WTC11 (cell line): ENCODE measurements around the gene TPT1.

Experiments
- CREB1 ChIP-seq: sonication (generic); formaldehyde crosslinking; IDR thresholded peaks from 2 replicates; pipeline ENCODE4 v1.8.0; 2023; ENCODE audit warnings: mild to moderate bottlenecking, missing genetic modification reagents
- E2F4 ChIP-seq: sonication (generic); formaldehyde crosslinking; IDR thresholded peaks from 2 replicates; pipeline ENCODE4 v1.8.1; 2022; ENCODE audit warnings: low read depth, mild to moderate bottlenecking, moderate library complexity, missing genetic modification reagents, borderline replicate concordance
- ETV6 ChIP-seq: sonication (generic); formaldehyde crosslinking; IDR thresholded peaks from 2 replicates; pipeline ENCODE4 v1.8.1; 2022; ENCODE audit warnings: mild to moderate bottlenecking, missing genetic modification reagents
- FOXK1 ChIP-seq: sonication (generic); formaldehyde crosslinking; IDR thresholded peaks from 2 replicates; pipeline ENCODE4 v1.8.0; 2022; ENCODE audit warnings: mild to moderate bottlenecking, moderate library complexity, missing genetic modification reagents
- IRF1 ChIP-seq: sonication (generic); formaldehyde crosslinking; IDR thresholded peaks from 2 replicates; pipeline ENCODE4 v1.8.0; 2023; ENCODE audit warnings: missing genetic modification reagents
- MYBL2 ChIP-seq: sonication (generic); formaldehyde crosslinking; IDR thresholded peaks from 2 replicates; pipeline ENCODE4 v1.8.1; 2023; ENCODE audit warnings: mild to moderate bottlenecking, moderate library complexity, missing genetic modification reagents
- ZSCAN18 ChIP-seq: fragments of 250-450 bp; sonication (Bioruptor Pico); IDR thresholded peaks from 2 replicates; pipeline ENCODE4 v2.1.2; 2022; ENCODE audit warnings: mild to moderate bottlenecking, moderate library complexity
- TF ChIP-seq, protein P1 (sequence below): fragments of 200-600 bp; IDR thresholded peaks from 2 replicates; pipeline ENCODE4 v1.8.0; 2022; ENCODE audit warnings: antibody characterized with exemption
- TF ChIP-seq, protein P2 (sequence below): sonication (generic); formaldehyde crosslinking; IDR thresholded peaks from 2 replicates; pipeline ENCODE4 v1.8.0; 2022; ENCODE audit warnings: mild to moderate bottlenecking, missing genetic modification reagents
- TF ChIP-seq, protein P3 (sequence below): sonication (generic); formaldehyde crosslinking; conservative IDR thresholded peaks from 2 replicates; pipeline ENCODE4 v1.8.1; 2023; ENCODE audit warnings: mild to moderate bottlenecking, low read depth, missing genetic modification reagents, moderate library complexity
- TF ChIP-seq, protein P4 (sequence below): sonication (generic); formaldehyde crosslinking; IDR thresholded peaks from 2 replicates; pipeline ENCODE4 v1.8.0; 2023; ENCODE audit warnings: mild to moderate bottlenecking, missing genetic modification reagents

- TF ChIP-seq ZSCAN18 (no peak), IRF1 (no peak), ETV6 (CRISPR knock-in tag) (no peak), CREB1 (no peak), E2F4 (no peak), MYBL2 (CRISPR knock-in tag) (no peak), FOXK1 (no peak)
- TF ChIP-seq, protein P1, sequence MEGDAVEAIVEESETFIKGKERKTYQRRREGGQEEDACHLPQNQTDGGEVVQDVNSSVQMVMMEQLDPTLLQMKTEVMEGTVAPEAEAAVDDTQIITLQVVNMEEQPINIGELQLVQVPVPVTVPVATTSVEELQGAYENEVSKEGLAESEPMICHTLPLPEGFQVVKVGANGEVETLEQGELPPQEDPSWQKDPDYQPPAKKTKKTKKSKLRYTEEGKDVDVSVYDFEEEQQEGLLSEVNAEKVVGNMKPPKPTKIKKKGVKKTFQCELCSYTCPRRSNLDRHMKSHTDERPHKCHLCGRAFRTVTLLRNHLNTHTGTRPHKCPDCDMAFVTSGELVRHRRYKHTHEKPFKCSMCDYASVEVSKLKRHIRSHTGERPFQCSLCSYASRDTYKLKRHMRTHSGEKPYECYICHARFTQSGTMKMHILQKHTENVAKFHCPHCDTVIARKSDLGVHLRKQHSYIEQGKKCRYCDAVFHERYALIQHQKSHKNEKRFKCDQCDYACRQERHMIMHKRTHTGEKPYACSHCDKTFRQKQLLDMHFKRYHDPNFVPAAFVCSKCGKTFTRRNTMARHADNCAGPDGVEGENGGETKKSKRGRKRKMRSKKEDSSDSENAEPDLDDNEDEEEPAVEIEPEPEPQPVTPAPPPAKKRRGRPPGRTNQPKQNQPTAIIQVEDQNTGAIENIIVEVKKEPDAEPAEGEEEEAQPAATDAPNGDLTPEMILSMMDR = peak; percentile 54
- TF ChIP-seq, protein P2, sequence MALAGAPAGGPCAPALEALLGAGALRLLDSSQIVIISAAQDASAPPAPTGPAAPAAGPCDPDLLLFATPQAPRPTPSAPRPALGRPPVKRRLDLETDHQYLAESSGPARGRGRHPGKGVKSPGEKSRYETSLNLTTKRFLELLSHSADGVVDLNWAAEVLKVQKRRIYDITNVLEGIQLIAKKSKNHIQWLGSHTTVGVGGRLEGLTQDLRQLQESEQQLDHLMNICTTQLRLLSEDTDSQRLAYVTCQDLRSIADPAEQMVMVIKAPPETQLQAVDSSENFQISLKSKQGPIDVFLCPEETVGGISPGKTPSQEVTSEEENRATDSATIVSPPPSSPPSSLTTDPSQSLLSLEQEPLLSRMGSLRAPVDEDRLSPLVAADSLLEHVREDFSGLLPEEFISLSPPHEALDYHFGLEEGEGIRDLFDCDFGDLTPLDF (CRISPR knock-in tag) = no peak
- TF ChIP-seq, protein P3, sequence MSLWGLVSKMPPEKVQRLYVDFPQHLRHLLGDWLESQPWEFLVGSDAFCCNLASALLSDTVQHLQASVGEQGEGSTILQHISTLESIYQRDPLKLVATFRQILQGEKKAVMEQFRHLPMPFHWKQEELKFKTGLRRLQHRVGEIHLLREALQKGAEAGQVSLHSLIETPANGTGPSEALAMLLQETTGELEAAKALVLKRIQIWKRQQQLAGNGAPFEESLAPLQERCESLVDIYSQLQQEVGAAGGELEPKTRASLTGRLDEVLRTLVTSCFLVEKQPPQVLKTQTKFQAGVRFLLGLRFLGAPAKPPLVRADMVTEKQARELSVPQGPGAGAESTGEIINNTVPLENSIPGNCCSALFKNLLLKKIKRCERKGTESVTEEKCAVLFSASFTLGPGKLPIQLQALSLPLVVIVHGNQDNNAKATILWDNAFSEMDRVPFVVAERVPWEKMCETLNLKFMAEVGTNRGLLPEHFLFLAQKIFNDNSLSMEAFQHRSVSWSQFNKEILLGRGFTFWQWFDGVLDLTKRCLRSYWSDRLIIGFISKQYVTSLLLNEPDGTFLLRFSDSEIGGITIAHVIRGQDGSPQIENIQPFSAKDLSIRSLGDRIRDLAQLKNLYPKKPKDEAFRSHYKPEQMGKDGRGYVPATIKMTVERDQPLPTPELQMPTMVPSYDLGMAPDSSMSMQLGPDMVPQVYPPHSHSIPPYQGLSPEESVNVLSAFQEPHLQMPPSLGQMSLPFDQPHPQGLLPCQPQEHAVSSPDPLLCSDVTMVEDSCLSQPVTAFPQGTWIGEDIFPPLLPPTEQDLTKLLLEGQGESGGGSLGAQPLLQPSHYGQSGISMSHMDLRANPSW (CRISPR knock-in tag) = no peak
- TF ChIP-seq, protein P4, sequence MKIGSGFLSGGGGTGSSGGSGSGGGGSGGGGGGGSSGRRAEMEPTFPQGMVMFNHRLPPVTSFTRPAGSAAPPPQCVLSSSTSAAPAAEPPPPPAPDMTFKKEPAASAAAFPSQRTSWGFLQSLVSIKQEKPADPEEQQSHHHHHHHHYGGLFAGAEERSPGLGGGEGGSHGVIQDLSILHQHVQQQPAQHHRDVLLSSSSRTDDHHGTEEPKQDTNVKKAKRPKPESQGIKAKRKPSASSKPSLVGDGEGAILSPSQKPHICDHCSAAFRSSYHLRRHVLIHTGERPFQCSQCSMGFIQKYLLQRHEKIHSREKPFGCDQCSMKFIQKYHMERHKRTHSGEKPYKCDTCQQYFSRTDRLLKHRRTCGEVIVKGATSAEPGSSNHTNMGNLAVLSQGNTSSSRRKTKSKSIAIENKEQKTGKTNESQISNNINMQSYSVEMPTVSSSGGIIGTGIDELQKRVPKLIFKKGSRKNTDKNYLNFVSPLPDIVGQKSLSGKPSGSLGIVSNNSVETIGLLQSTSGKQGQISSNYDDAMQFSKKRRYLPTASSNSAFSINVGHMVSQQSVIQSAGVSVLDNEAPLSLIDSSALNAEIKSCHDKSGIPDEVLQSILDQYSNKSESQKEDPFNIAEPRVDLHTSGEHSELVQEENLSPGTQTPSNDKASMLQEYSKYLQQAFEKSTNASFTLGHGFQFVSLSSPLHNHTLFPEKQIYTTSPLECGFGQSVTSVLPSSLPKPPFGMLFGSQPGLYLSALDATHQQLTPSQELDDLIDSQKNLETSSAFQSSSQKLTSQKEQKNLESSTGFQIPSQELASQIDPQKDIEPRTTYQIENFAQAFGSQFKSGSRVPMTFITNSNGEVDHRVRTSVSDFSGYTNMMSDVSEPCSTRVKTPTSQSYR (CRISPR knock-in tag) = no peak
Measured at GRCh38 chr13:45362939-45363338, 22.0 kb upstream of the TPT1 start.
